ENCODE results near the gene MACROD1. TPM values are rescaled to one million over a fixed set of nuclear protein-coding genes. Genes with fewer than 3 reads are reported as not detected.

Gene MACROD1
- total RNA-seq, 1 donor from 2014 or later, result 27.8 TPM

- no peak overlapping the region for H3K4me3 ChIP-seq (ENCODE audit: low read depth, low read length)
- TF ChIP-seq CTCF (conservative IDR thresholded peaks at IDR 0.05; ENCODE audit: low read depth, low read length), result no peak
- no peak for DNase-seq (ENCODE audit: low read depth)
Measured at GRCh38 chr11:64080390-64080789, 85.5 kb downstream of the MACROD1 start.

- no peak overlapping the region for H3K4me3 ChIP-seq (ENCODE audit: low read depth, low read length)
- no peak for TF ChIP-seq CTCF (conservative IDR thresholded peaks at IDR 0.05; ENCODE audit: low read depth, low read length)
- no peak for DNase-seq (ENCODE audit: low read depth)
Measured at GRCh38 chr11:64078905-64079304, 87.0 kb downstream of the MACROD1 start.

GRCh38 chr11:64078284-64078683, 87.6 kb downstream of the MACROD1 start:
- DNase-seq (ENCODE audit: low read depth), result no peak
- no peak for TF ChIP-seq CTCF (conservative IDR thresholded peaks at IDR 0.05; ENCODE audit: low read depth, low read length)
- H3K4me3 ChIP-seq (ENCODE audit: low read depth, low read length), result no peak overlapping the region

- H3K4me3 ChIP-seq (ENCODE audit: low read depth, low read length), result no peak overlapping the region
- no peak for DNase-seq (ENCODE audit: low read depth)
- no peak for TF ChIP-seq CTCF (conservative IDR thresholded peaks at IDR 0.05; ENCODE audit: low read depth, low read length)
Measured at GRCh38 chr11:64077607-64078006, 88.3 kb downstream of the MACROD1 start.

- DNase-seq (ENCODE audit: low read depth), result no peak
- TF ChIP-seq CTCF (conservative IDR thresholded peaks at IDR 0.05; ENCODE audit: low read depth, low read length), result no peak
- H3K4me3 ChIP-seq (ENCODE audit: low read depth, low read length), result no peak overlapping the region
Measured at GRCh38 chr11:64076758-64077157, 89.2 kb downstream of the MACROD1 start.

GRCh38 chr11:64074239-64074638, 91.7 kb downstream of the MACROD1 start:
- TF ChIP-seq CTCF (conservative IDR thresholded peaks at IDR 0.05; ENCODE audit: low read depth, low read length), result no peak
- no peak overlapping the region for H3K4me3 ChIP-seq (ENCODE audit: low read depth, low read length)
- no peak for DNase-seq (ENCODE audit: low read depth)

GRCh38 chr11:64073542-64073941, 92.4 kb downstream of the MACROD1 start:
- DNase-seq (ENCODE audit: low read depth), result no peak
- TF ChIP-seq CTCF (conservative IDR thresholded peaks at IDR 0.05; ENCODE audit: low read depth, low read length), result no peak
- H3K4me3 ChIP-seq (ENCODE audit: low read depth, low read length), result no peak overlapping the region

All from epithelial cell of proximal tubule (primary cell).